ENCODE measurements around the gene KCTD14. TPM values are rescaled to one million over a fixed set of nuclear protein-coding genes. Genes with fewer than 3 reads are reported as not detected.
"Not testable (repeated sequence)": the region's sequence is repeated elsewhere in the genome, so short reads cannot be mapped to it uniquely, and the experiment has no call there.

Gene KCTD14
- total RNA-seq, 1 experiment from 2014 or later = 1.6 TPM

- ChIA-PET POLR2A (ENCODE audit: unreplicated experiment) (no interaction called here), CTCF (no interaction called here)
- Histone ChIP-seq H3K4me2 (ENCODE audit: low read length) (no peak overlapping the region), H3K4me3 (ENCODE audit: low read length) (no peak overlapping the region), H3K27ac (ENCODE audit: low read length) (no peak overlapping the region), H3K9me2 (replicated peaks; ENCODE audit: low read length) (no peaks in the 10 kb centered on the region), H3K4me1 (ENCODE audit: insufficient read depth, low read length) (no peaks in the 10 kb centered on the region), H3K79me2 (ENCODE audit: low read length) (no peaks in the 10 kb centered on the region), H3K27me3 (ENCODE audit: low read length) (no peaks in the 10 kb centered on the region), H3F3A (ENCODE audit: low read length, unreplicated experiment) (no peaks in the 10 kb centered on the region), H2AFZ (ENCODE audit: low read length) (no peak overlapping the region), H3K9ac (ENCODE audit: low read length) (no peak overlapping the region), H3K9me3 (ENCODE audit: low read length) (no peaks in the 10 kb centered on the region), H3K36me3 (ENCODE audit: low read depth, low read length) (no peaks in the 10 kb centered on the region), H4K20me1 (ENCODE audit: low read length) (no peaks in the 10 kb centered on the region)
- DNase-seq (no peak), ATAC-seq (no peak)
- TF ChIP-seq CTCF (conservative IDR thresholded peaks at IDR 0.05; ENCODE audit: low read depth, low read length) (no peak), EZH2phosphoT487 (IDR thresholded peaks at IDR 0.05; ENCODE audit: borderline replicate concordance, low read length) (no peak), EZH2 (IDR thresholded peaks at IDR 0.05; ENCODE audit: low read length, unreplicated experiment) (no peak)
- no TSS peak for BruUV-seq (replicated peaks)
- intact Hi-C loops (cut with micrococcal nuclease) = no loop called here
Measured at GRCh38 chr11:78061088-78061920, 38.2 kb upstream of the KCTD14 start.

GRCh38 chr11:78060533-78060932, 37.5 kb upstream of the KCTD14 start:
- Histone ChIP-seq H3K36me3 (ENCODE audit: low read depth, low read length) (no peaks in the 10 kb centered on the region), H3K4me2 (ENCODE audit: low read length) (no peak overlapping the region), H2AFZ (ENCODE audit: low read length) (no peak overlapping the region), H3K9me3 (ENCODE audit: low read length) (no peaks in the 10 kb centered on the region), H3K9me2 (replicated peaks; ENCODE audit: low read length) (no peaks in the 10 kb centered on the region), H3K9ac (ENCODE audit: low read length) (no peak overlapping the region), H3K4me3 (ENCODE audit: low read length) (no peak overlapping the region), H4K20me1 (ENCODE audit: low read length) (no peaks in the 10 kb centered on the region), H3F3A (ENCODE audit: low read length, unreplicated experiment) (no peaks in the 10 kb centered on the region), H3K4me1 (ENCODE audit: insufficient read depth, low read length) (no peaks in the 10 kb centered on the region), H3K27me3 (ENCODE audit: low read length) (no peaks in the 10 kb centered on the region), H3K27ac (ENCODE audit: low read length) (no peak overlapping the region), H3K79me2 (ENCODE audit: low read length) (no peaks in the 10 kb centered on the region)
- DNase-seq (no peak), ATAC-seq (no peak)
- ChIA-PET CTCF (interaction anchor here (0.5 kb wide), 1 partner anchor 13 kb away, joined by 9 read pairs; no protein-coding TSS in a partner anchor), POLR2A (ENCODE audit: unreplicated experiment) (no interaction called here)
- intact Hi-C loops (cut with micrococcal nuclease) = no loop called here
- BruUV-seq (replicated peaks) = no TSS peak
- TF ChIP-seq EZH2phosphoT487 (IDR thresholded peaks at IDR 0.05; ENCODE audit: borderline replicate concordance, low read length) = no peak
- no peak for TF ChIP-seq EZH2 (IDR thresholded peaks at IDR 0.05; ENCODE audit: low read length, unreplicated experiment)
- no peak for TF ChIP-seq CTCF (conservative IDR thresholded peaks at IDR 0.05; ENCODE audit: low read depth, low read length)

- H3K9me2 ChIP-seq (replicated peaks; ENCODE audit: low read length); H3K27ac ChIP-seq (ENCODE audit: low read length); ATAC-seq; H3K9me3 ChIP-seq (ENCODE audit: low read length); H3K36me3 ChIP-seq (ENCODE audit: low read depth, low read length); H3K27me3 ChIP-seq (ENCODE audit: low read length); H3K4me3 ChIP-seq (ENCODE audit: low read length); H3K79me2 ChIP-seq (ENCODE audit: low read length); DNase-seq; H2AFZ ChIP-seq (ENCODE audit: low read length); H3K9ac ChIP-seq (ENCODE audit: low read length); intact Hi-C loops (cut with micrococcal nuclease); H3F3A ChIP-seq (ENCODE audit: low read length, unreplicated experiment); H3K4me1 ChIP-seq (ENCODE audit: insufficient read depth, low read length); H3K4me2 ChIP-seq (ENCODE audit: low read length); H4K20me1 ChIP-seq (ENCODE audit: low read length); BruUV-seq (replicated peaks); POLR2A ChIA-PET (ENCODE audit: unreplicated experiment): not testable (repeated sequence)
- CTCF ChIA-PET = interaction anchor here (0.5 kb wide), 1 partner anchor 14 kb away, joined by 9 read pairs; no protein-coding TSS in a partner anchor
Measured at GRCh38 chr11:78059749-78060328, 36.8 kb upstream of the KCTD14 start.

Data from PC-3 (cell line).